SW480 (cell line): ENCODE results near the gene MLLT11.
A peak's percentile ranks its signal among the peaks of the same experiment; 100 is the strongest.

Source experiments
- DNase-seq: peaks from one replicate; pipeline ENCODE4 v3.0.0-alpha.2; 2016; ENCODE audit warnings: low spot score

Gene MLLT11, protein sequence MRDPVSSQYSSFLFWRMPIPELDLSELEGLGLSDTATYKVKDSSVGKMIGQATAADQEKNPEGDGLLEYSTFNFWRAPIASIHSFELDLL

GRCh38 chr1:151060007-151060656 is at the start of gene MLLT11:
MLLT11 (plus strand) TSS chr1:151060397; CDS start chr1:151067225, 6,828 bp downstream.
- peak; percentile 54 for DNase-seq

DNA sequence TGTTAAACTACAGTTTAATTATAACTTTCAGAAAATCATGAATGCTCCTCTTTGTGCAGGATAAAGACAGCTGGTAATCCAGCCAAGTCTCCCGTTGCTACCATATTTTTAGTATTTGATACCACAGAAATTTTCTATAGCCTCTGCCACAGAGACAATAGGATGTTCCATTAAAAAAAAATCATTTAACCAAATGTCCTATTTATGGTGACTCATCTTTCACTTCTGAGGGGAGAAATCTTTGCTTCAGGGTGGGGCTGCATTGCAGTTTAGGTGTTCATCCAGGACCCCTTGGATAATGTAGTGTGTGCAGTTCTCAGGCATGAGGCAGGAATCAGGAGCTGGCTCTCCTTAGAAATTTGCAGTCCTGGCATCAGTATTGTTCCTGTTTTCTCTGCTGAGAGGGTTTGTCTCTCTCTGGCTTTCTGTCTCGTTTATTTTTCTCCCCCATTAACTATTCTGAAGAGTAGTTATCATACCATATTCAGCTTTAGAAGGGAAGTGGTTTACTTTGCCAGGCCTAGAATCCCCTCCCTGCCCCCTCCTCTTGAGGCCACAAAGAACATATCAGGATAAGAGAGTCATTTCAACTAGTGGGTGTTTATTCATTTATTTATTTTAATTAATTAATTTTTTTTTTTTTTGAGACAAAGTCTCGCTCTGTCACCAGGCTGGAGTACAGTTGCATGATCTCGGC is 48.9 kb upstream of the MLLT11 start:
- DNase-seq = peak; percentile 20

- DNase-seq = peak; percentile 29
These were observed 47.3 kb upstream of the MLLT11 start for GRCh38 chr1:151012684-151013471.

DNA sequence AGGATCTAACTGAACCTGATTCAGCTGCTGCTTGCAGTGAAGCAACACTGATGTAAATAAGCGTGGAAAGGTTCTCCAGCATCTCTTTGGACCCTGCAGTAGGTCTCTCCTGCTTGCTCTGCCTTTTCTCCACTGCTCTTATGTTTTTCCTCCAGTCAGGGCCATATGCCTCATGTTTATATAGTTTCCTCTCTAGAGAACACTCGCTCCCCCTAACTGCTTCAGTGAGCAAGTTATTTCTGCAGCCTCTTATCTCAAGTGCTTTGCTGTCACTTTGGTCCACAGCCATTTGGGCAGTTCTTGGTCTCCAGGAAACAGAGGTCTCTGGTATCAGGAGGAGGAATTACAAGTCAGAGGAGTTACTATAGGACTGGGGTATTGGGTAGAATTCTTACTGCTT is 46.7 kb upstream of the MLLT11 start:
- no peak for DNase-seq

DNA sequence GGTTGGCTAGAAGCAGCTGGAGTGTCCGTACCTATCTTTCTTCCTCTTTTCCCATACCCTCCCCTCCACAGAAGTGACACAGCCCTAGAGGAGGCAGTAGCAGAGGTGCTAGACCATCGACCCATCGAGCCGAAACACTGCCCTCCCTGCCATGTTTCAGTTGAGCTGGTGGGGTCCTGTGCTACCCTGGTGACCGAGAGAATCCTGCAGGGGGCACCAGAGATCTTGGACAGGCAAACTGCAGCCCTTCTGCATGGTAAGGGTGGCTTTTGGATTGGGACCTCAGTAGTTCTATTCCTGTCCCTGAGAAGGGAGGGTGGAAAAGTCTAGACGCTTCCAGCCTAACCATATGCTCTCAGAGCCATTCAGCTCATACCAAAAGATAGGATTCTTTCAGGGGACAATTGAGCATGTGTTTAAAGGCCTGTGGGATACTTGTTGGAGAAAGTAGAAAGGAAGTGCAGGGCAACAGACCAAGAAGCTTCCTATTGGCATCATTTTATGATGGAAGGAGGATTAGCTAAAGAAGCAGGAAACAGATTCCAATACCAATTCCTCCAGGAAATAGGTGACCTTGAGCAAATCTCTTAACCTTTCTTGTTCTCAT is 35.6 kb upstream of the MLLT11 start:
- DNase-seq = peak; percentile 52

DNA sequence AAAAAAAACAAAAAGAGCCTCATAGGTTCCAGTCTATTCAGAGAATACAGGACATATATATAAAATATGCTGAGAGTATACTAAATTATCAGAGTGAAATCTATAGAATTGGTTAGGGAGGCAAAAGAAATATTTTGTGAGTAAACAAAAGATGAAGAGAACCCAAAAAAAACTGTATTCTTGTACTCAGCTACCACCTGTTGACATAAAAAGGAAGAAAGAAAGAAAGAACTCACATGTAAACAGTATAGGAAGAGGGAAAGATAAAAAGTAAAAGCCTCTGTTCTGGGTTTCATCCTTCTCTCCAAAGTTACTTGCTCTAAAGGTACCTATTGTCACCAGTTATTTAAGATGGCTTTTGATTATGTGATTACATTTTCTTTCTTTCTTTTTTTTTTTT is 33.7 kb upstream of the MLLT11 start:
- DNase-seq = no peak

- no peak for DNase-seq
These were observed 28.0 kb upstream of the MLLT11 start for GRCh38 chr1:151032164-151032563.

- no peak for DNase-seq
These were observed 25.0 kb upstream of the MLLT11 start for GRCh38 chr1:151035167-151035566.

DNA sequence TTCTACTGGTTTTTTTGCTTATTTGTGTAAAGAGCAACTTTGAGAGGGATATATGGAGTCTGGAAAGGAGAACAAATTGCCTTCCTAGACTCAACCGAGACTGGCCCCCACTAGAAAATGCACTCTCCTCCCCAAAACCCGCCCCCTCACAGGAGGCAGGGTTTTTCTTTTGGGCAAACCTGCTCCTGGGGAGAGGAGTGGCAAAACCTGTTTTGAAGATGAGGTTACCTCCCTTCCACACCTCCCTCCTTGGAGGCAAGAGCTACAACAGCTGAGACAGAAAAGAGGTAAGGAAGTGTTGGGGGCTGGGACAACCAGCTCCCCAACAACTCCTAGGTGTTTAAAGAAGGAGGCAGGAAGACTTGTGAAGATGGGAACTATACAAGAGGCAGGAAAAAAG is 23.8 kb upstream of the MLLT11 start, which contains the start of gene BNIPL:
BNIPL (plus strand) TSS at position 231 of the 400 bp plus-strand sequence; CDS start at position 371, 140 bp downstream.
- no peak for DNase-seq

DNA sequence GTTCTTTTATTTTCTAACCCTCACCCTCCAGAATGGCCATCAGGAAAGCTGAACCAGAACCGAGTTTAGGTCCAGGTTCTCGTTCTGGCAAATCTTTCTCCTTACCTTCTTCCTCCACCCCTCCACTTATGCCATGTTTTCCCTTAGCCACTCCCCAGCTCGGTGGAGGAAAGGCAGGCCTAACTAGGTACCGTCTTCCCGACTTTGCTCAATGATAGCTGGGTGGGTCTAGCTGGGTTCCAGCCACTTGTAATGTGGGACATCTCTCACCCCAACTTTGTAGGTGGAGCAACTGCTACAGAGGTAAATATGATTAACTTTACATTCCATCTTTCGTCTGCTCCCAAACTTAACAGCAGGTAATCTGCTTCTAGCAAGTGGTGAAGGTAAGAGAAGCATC is 23.2 kb upstream of the MLLT11 start:
- no peak for DNase-seq

DNA sequence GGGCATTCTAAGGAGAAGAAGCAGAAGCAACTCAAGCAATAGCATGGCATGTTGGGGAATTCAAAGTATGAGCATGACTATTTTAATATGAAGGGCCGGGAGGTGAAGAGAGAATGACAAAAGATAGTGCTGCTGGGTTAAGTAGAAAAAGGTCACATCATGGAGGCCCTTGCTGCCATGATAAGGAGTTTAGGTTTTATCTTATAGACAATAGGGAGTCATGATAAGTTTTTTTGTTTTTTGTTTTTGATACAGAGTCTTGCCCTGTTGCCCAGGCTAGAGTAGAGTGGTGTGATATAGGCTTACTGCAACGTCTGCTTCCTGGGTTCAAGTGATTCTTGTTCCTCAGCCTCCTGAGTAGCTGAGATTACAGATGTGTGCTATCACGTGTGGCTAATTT is 20.7 kb upstream of the MLLT11 start:
- no peak for DNase-seq

DNA sequence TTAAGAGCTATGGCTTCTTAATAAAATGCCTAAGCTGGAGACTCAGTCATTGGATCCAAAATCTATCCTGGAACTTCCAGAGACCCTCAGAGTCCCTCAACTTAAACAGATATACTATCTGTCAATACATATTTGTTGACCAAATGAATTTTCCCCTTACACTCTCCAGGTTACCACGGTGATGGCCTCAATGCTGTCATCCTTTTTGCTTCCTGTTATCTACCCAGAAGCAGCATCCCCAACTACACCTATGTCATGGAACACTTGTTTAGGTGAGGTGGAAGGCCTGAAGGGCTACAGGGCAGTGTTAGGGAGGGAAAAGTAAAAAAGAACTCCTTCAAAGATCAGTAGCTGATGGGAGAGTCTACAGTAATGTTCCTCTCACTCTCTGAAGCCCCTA is 17.0 kb upstream of the MLLT11 start:
- DNase-seq = no peak

DNA sequence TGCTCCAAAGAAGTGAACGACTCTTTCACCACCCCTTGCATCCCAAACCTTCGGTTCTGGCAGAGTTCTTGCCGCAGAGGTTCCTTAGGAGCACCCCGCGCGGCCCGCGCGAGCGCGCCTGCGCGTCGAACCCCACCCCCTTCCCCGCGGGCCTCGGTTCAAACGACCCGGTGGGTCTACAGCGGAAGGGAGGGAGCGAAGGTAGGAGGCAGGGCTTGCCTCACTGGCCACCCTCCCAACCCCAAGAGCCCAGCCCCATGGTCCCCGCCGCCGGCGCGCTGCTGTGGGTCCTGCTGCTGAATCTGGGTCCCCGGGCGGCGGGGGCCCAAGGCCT is 12.6 kb upstream of the MLLT11 start, which contains the start of gene C1orf56:
C1orf56 (plus strand) TSS at position 161 of the 334 bp plus-strand sequence; CDS start at position 258, 97 bp downstream.
- peak; percentile 77 for DNase-seq

GRCh38 chr1:151047925-151048644 is 12.1 kb upstream of the MLLT11 start:
- DNase-seq = peak; percentile 72

DNA sequence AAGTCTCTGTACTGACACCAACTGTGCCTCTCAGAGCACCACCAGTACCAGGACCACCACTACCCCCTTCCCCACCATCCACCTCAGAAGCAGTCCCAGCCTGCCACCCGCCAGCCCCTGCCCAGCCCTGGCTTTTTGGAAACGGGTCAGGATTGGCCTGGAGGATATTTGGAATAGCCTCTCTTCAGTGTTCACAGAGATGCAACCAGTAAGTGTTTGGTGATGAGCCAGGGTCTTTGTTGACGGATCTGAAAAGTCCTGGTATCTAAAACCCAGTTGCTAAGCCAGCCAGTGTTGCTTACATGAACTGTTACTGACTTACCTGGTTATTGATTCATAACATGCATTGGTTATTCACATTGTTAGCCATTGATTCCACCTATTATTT is 11.6 kb upstream of the MLLT11 start:
- DNase-seq = no peak

GRCh38 chr1:151049458-151049857 is 10.7 kb upstream of the MLLT11 start:
- no peak for DNase-seq

GRCh38 chr1:151050051-151050688 is 10.0 kb upstream of the MLLT11 start:
- DNase-seq = no peak

DNA sequence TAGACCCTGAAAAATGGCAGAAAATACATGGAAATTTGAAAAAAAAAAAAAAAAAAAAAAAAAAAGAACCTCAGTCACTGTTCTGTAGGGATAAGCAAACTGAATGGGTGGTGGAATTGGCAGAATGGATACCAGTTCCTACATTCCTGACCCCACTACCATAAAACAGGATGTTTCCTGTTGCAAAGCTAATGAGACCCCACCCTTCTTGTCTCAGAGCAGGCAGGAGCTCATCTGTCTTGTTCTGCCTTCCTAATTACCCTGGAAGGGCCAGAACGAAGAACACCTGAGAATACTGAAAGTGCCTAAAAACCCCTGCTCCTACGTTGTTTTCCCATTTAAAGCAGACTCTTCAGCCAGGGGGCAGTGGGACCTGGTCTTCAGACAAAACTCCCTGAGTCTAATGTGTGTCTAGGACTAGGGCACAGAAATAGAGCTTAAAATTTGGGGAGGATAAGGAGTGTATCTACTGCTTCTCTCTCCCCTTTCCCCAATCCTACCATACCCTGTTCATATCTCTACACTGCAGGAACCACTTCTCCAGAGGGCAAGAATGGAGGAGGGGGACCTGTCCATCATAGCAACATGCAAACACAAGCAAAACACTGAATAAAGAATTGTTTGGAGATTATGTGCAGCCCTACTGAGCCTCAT is 8.7 kb upstream of the MLLT11 start:
- DNase-seq = no peak

DNA sequence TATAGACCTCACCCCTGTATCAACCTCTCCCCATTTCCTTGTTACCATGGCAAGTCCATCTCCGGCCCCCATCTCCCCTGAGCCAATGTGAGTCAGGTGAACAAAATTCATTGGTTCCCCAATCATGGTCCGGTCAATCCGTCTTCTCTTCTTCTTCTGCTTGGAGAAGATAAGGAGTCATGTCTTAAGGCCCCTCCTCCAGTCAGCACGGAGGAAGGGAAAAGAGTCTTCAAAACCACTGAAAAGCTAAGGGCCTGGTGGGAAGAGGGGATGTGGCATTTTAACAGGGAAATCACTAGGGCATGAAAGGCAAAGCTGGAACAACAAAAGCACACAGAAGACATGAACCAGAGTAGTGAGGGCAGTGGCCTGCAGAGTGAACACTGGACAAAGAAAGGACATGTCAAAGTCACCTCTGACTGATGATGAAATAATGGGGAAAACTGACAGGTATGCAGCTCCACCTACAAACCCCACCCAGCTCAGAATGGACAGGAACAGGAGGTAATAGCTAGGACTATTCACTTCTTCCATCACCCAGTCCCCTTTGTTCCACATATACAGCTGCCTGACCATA is 5.1 kb upstream of the MLLT11 start:
- DNase-seq = peak; percentile 61

DNA sequence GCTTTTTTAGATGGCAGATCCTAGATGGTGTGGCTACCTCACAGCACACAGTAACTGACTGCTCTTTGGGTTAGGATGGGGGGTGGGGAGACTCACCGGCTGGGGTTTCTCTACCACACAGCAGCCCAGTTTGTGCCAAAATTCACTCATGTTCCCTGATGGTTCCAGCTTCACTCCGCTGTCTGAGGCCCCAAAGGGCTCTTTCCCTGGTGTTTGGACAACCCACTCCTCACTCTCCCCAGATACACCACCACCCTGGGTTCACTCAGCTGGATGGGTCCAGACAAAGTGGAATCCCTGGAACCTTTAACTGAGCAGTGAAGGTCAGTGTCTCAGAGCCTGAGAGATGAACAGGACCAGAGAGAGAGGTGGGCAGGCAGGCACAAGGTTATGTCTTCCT is 4.6 kb upstream of the MLLT11 start:
- no peak for DNase-seq
